SK-N-SH treated with all-trans-retinoic acid at 6 μM for 48 hours (cell line): ENCODE data around the gene STARD4.

ENCODE experiments used
- ATAC-seq: fragments of 200-7000 bp; cut with Tn5 transposase; 3 replicates; pipeline ENCODE4 v1.9.1; 2020; ENCODE audit warnings: mild to moderate bottlenecking, moderate library complexity
- ARNTL ChIP-seq: fragments of 450-650 bp; formaldehyde crosslinking; IDR thresholded peaks from 2 replicates; pipeline ENCODE4 v1.5.0; 2020; ENCODE audit warnings: low read depth, mild to moderate bottlenecking, moderate library complexity, borderline replicate concordance
- CREB5 ChIP-seq: fragments of 250-450 bp; sonication (Bioruptor Pico); IDR thresholded peaks from 2 replicates; pipeline ENCODE4 v1.5.1; 2020; ENCODE audit warnings: low read depth, mild to moderate bottlenecking, moderate library complexity
- CSDC2 ChIP-seq: fragments of 250-450 bp; sonication (Bioruptor Pico); IDR thresholded peaks from 2 replicates; pipeline ENCODE4 v1.5.0; 2020; ENCODE audit warnings: mild to moderate bottlenecking, moderate library complexity
- ESRRG ChIP-seq: fragments of 250-450 bp; sonication (Bioruptor Pico); IDR thresholded peaks from 2 replicates; pipeline ENCODE4 v1.6.1; 2021; ENCODE audit warnings: mild to moderate bottlenecking
- GLIS3 ChIP-seq: fragments of 250-450 bp; sonication (Bioruptor Pico); IDR thresholded peaks from 2 replicates; pipeline ENCODE4 v1.5.0; 2020; ENCODE audit warnings: mild to moderate bottlenecking, moderate library complexity
- ISL1 ChIP-seq: fragments of 250-450 bp; sonication (Bioruptor Pico); IDR thresholded peaks from 2 replicates; pipeline ENCODE4 v2.1.2; 2022; ENCODE audit warnings: mild to moderate bottlenecking, moderate library complexity
- OSR1 ChIP-seq: fragments of 250-450 bp; sonication (Bioruptor Pico); IDR thresholded peaks from 2 replicates; pipeline ENCODE4 v1.8.0; 2022; ENCODE audit warnings: moderate library complexity, mild to moderate bottlenecking, inconsistent platforms
- PPARA ChIP-seq: fragments of 250-450 bp; sonication (Bioruptor Pico); IDR thresholded peaks from 2 replicates; pipeline ENCODE4 v1.5.0; 2020; ENCODE audit warnings: mild to moderate bottlenecking, borderline replicate concordance
- RARB ChIP-seq: fragments of 250-450 bp; sonication (Bioruptor Pico); IDR thresholded peaks from 2 replicates; pipeline ENCODE4 v1.8.0; 2021; ENCODE audit warnings: mild to moderate bottlenecking, moderate library complexity
- SNAI2 ChIP-seq: fragments of 250-450 bp; sonication (Bioruptor Pico); IDR thresholded peaks from 2 replicates; pipeline ENCODE4 v1.5.0; 2020; ENCODE audit warnings: mild to moderate bottlenecking, moderate library complexity
- TOX ChIP-seq: fragments of 250-450 bp; sonication (Bioruptor Pico); IDR thresholded peaks from 2 replicates; pipeline ENCODE4 v1.8.0; 2021; ENCODE audit warnings: mild to moderate bottlenecking, moderate library complexity, borderline replicate concordance
- ZC3H10 ChIP-seq: fragments of 250-450 bp; sonication (Bioruptor Pico); IDR thresholded peaks from 2 replicates; pipeline ENCODE4 v1.5.1; 2021; ENCODE audit warnings: mild to moderate bottlenecking, moderate library complexity
- ZFP3 ChIP-seq: fragments of 250-450 bp; sonication (Bioruptor Pico); IDR thresholded peaks from 2 replicates; pipeline ENCODE4 v1.5.0; 2020; ENCODE audit warnings: mild to moderate bottlenecking, moderate library complexity
- ZFP30 ChIP-seq: fragments of 450-650 bp; formaldehyde crosslinking; IDR thresholded peaks from 2 replicates; pipeline ENCODE4 v1.5.0; 2022; ENCODE audit warnings: mild to moderate bottlenecking, moderate library complexity
- ZNF565 ChIP-seq: fragments of 450-650 bp; formaldehyde crosslinking; conservative IDR thresholded peaks from 2 replicates; pipeline ENCODE4 v1.5.0; 2020; ENCODE audit warnings: low read depth, mild to moderate bottlenecking, moderate library complexity
- ZNF70 ChIP-seq: fragments of 450-650 bp; formaldehyde crosslinking; IDR thresholded peaks from 2 replicates; pipeline ENCODE4 v1.5.0; 2020; ENCODE audit warnings: mild to moderate bottlenecking, moderate library complexity
- TF ChIP-seq, protein P1 (sequence below): fragments of 250-450 bp; sonication (Bioruptor Pico); IDR thresholded peaks from 2 replicates; pipeline ENCODE4 v1.5.0; 2020; ENCODE audit warnings: mild to moderate bottlenecking, moderate library complexity
- TF ChIP-seq, protein P2 (sequence below): fragments of 250-450 bp; sonication (Bioruptor Pico); IDR thresholded peaks from 2 replicates; pipeline ENCODE4 v1.5.1; 2021; ENCODE audit warnings: mild to moderate bottlenecking, moderate library complexity
- TF ChIP-seq, protein P3 (sequence below): fragments of 250-450 bp; sonication (Bioruptor Pico); IDR thresholded peaks from 2 replicates; pipeline ENCODE4 v1.8.0; 2020; ENCODE audit warnings: mild to moderate bottlenecking, moderate library complexity, borderline replicate concordance
- TF ChIP-seq, protein P4 (sequence below): fragments of 250-450 bp; sonication (Bioruptor Pico); IDR thresholded peaks from 2 replicates; pipeline ENCODE4 v1.8.0; 2021; ENCODE audit warnings: low read depth, mild to moderate bottlenecking, moderate library complexity, borderline replicate concordance

The STARD4 gene

DNA sequence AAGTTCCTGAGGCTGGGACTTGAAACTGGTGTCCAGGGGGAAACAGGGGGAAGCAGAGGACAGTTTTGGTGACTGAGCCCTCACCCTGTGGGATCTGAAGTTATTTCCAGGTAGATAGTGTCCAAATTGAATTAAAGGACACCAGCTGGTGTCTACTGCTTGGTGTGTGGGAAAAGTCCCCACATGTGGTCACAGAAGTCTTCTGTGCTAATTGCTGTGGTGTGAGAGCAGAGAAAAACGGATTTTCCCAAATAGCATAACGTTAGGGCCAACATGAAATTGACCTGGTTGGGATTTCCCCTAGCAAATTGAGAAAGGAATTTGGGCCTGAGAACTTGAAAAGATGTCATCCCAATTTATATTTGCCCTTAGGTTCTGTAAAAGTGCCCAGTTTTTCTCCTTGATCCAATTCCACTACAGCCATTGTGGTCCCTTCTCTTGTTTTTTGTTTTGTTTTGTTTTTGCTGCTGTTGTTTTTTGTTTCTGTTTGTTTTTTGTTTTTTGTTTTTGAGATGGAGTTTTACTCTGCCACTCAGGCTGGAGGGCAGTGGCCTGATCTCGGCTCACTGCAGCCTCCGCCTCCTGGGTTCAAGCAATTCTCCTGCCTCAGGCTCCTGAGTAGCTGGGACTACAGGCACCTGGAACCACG is 5.6 kb upstream of the STARD4 start:
- ATAC-seq, result no peak
- TF ChIP-seq, protein P1, sequence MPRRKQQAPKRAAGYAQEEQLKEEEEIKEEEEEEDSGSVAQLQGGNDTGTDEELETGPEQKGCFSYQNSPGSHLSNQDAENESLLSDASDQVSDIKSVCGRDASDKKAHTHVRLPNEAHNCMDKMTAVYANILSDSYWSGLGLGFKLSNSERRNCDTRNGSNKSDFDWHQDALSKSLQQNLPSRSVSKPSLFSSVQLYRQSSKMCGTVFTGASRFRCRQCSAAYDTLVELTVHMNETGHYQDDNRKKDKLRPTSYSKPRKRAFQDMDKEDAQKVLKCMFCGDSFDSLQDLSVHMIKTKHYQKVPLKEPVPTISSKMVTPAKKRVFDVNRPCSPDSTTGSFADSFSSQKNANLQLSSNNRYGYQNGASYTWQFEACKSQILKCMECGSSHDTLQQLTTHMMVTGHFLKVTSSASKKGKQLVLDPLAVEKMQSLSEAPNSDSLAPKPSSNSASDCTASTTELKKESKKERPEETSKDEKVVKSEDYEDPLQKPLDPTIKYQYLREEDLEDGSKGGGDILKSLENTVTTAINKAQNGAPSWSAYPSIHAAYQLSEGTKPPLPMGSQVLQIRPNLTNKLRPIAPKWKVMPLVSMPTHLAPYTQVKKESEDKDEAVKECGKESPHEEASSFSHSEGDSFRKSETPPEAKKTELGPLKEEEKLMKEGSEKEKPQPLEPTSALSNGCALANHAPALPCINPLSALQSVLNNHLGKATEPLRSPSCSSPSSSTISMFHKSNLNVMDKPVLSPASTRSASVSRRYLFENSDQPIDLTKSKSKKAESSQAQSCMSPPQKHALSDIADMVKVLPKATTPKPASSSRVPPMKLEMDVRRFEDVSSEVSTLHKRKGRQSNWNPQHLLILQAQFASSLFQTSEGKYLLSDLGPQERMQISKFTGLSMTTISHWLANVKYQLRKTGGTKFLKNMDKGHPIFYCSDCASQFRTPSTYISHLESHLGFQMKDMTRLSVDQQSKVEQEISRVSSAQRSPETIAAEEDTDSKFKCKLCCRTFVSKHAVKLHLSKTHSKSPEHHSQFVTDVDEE (CRISPR knock-in tag), result no peak
- TF ChIP-seq ISL1 (CRISPR knock-in tag) (no peak), CREB5 (CRISPR knock-in tag) (no peak), ARNTL (CRISPR knock-in tag) (no peak), PPARA (CRISPR knock-in tag) (no peak), CSDC2 (CRISPR knock-in tag) (no peak), RARB (no peak), SNAI2 (no peak), GLIS3 (CRISPR knock-in tag) (no peak), ZFP30 (CRISPR knock-in tag) (no peak), ZNF70 (CRISPR knock-in tag) (no peak), OSR1 (no peak)
- TF ChIP-seq, protein P2, sequence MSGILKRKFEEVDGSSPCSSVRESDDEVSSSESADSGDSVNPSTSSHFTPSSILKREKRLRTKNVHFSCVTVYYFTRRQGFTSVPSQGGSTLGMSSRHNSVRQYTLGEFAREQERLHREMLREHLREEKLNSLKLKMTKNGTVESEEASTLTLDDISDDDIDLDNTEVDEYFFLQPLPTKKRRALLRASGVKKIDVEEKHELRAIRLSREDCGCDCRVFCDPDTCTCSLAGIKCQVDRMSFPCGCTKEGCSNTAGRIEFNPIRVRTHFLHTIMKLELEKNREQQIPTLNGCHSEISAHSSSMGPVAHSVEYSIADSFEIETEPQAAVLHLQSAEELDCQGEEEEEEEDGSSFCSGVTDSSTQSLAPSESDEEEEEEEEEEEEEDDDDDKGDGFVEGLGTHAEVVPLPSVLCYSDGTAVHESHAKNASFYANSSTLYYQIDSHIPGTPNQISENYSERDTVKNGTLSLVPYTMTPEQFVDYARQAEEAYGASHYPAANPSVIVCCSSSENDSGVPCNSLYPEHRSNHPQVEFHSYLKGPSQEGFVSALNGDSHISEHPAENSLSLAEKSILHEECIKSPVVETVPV (CRISPR knock-in tag), result no peak
- TF ChIP-seq, protein P3, sequence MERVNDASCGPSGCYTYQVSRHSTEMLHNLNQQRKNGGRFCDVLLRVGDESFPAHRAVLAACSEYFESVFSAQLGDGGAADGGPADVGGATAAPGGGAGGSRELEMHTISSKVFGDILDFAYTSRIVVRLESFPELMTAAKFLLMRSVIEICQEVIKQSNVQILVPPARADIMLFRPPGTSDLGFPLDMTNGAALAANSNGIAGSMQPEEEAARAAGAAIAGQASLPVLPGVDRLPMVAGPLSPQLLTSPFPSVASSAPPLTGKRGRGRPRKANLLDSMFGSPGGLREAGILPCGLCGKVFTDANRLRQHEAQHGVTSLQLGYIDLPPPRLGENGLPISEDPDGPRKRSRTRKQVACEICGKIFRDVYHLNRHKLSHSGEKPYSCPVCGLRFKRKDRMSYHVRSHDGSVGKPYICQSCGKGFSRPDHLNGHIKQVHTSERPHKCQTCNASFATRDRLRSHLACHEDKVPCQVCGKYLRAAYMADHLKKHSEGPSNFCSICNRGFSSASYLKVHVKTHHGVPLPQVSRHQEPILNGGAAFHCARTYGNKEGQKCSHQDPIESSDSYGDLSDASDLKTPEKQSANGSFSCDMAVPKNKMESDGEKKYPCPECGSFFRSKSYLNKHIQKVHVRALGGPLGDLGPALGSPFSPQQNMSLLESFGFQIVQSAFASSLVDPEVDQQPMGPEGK (CRISPR knock-in tag), result no peak

GRCh38 chr5:111514087-111514486 is 1.8 kb upstream of the STARD4 start:
- TF ChIP-seq CREB5 (CRISPR knock-in tag), result no peak
- TF ChIP-seq, all 23 proteins: peak for 0

GRCh38 chr5:111513131-111513520 is 791 bp upstream of the STARD4 start:
- no peak for TF ChIP-seq ZC3H10 (CRISPR knock-in tag)
- TF ChIP-seq PPARA (CRISPR knock-in tag), result no peak
- TF ChIP-seq OSR1, result no peak
- TF ChIP-seq, protein P3 (CRISPR knock-in tag), result no peak
- no peak for TF ChIP-seq ZFP30 (CRISPR knock-in tag)
- TF ChIP-seq ZFP3 (CRISPR knock-in tag), result no peak
- TF ChIP-seq SNAI2, result no peak
- TF ChIP-seq TOX (CRISPR knock-in tag), result no peak
- TF ChIP-seq, protein P4, sequence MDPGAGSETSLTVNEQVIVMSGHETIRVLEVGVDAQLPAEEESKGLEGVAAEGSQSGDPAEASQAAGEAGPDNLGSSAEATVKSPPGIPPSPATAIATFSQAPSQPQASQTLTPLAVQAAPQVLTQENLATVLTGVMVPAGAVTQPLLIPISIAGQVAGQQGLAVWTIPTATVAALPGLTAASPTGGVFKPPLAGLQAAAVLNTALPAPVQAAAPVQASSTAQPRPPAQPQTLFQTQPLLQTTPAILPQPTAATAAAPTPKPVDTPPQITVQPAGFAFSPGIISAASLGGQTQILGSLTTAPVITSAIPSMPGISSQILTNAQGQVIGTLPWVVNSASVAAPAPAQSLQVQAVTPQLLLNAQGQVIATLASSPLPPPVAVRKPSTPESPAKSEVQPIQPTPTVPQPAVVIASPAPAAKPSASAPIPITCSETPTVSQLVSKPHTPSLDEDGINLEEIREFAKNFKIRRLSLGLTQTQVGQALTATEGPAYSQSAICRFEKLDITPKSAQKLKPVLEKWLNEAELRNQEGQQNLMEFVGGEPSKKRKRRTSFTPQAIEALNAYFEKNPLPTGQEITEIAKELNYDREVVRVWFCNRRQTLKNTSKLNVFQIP (CRISPR knock-in tag), result no peak
- TF ChIP-seq ZNF70 (CRISPR knock-in tag), result no peak
- TF ChIP-seq, protein P2 (CRISPR knock-in tag), result no peak
- no peak for TF ChIP-seq CSDC2 (CRISPR knock-in tag)
- TF ChIP-seq ZNF565 (CRISPR knock-in tag), result no peak
- no peak for TF ChIP-seq ISL1 (CRISPR knock-in tag)
- TF ChIP-seq ARNTL (CRISPR knock-in tag), result no peak
- no peak for TF ChIP-seq ESRRG (CRISPR knock-in tag)
- TF ChIP-seq, all 23 proteins: peak for 0
- peak; percentile 5; the same call in 1 of the 3 replicates for ATAC-seq

More at GRCh38 chr5:111514087-111514486, 1.8 kb upstream of the STARD4 start:
- no peak for ATAC-seq
